GM12874 (cell line): ENCODE data around the gene LIPI.

Source experiments
- CTCF ChIP-seq: IDR thresholded peaks from 2 replicates; pipeline ENCODE4 v1.5.1; 2011; ENCODE audit warnings: low read depth, mild to moderate bottlenecking, control low read depth, low read length, moderate library complexity; ENCODE audit not compliant: insufficient read depth

Gene LIPI

GRCh38 chr21:14119038-14119437 lies 91.7 kb downstream of the LIPI start:
- TF ChIP-seq CTCF, result no peak

GRCh38 chr21:14116080-14116481 lies 94.7 kb downstream of the LIPI start:
- TF ChIP-seq CTCF, result no peak

- TF ChIP-seq CTCF, result no peak
These were observed 95.1 kb downstream of the LIPI start for GRCh38 chr21:14115646-14116045.

- TF ChIP-seq CTCF, result no peak
These were observed 96.5 kb downstream of the LIPI start for GRCh38 chr21:14114251-14114650.

DNA sequence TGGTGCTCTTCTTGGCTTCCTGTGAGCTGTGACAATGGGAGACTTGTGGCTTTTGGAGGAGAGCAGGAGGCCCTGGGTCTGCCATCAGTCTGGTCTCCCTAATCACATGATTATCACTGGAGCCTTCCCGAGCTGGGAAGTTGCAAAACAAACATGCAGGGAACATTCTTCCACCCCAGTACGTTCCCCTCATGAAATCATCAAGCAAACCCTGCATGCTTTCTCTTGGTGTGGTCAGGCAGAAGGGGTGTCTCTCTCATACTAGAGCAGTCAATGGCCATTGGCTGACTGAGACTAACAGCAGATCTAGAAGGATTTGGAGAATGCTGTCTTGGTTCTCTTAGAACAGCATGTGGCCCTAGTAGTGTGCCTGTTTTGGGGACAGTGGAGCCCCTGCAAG lies 111.2 kb downstream of the LIPI start:
- TF ChIP-seq CTCF, result no peak

GRCh38 chr21:14097881-14098499 lies 112.8 kb downstream of the LIPI start:
- no peak for TF ChIP-seq CTCF

DNA sequence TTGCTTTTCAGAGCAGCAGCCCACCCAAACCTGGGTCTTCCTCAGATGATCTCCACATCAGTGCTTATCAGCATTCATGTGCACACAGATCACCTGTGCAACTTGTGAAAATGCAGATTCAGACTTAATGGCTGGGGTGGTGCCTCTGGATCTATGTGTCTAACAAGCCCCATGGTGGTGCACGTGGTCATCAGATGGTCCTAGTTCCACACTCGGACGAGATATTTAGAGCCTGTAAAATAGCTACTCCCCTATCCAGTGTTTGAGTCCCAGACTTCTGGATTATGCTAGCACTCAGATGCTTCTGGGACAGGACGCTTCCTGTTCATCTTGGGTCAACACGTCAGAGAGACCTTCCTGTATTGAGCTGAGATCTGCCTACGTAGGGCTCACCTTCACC lies 114.2 kb downstream of the LIPI start:
- no peak for TF ChIP-seq CTCF
